ENCODE results near the gene ACOT11.
"Not testable (repeated sequence)": the region's sequence is repeated elsewhere in the genome, so short reads cannot be mapped to it uniquely, and the experiment has no call there.

The ACOT11 gene

DNA sequence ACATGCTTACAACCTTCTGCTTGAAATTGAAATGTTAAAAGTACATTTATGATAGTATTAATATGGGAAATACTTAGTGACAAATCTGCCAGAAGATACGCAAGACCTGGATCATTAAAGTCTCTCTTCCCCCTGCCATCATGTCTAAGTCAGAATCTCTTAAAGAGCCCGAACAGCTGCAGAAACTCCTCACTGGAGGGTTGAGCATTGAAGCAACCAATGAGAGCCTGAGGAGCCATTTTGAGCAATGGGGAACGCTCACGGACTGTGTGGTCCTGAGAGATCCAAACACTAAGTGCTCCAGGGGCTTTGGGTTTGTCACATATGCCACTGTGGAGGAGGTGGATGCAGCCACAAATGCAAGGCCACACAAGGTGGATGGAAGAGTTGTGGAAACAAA is 11.4 kb upstream of the ACOT11 start:
- not testable (repeated sequence) for DNase-seq (ENCODE audit: low read depth in 3 of 3, low spot score in 1 of 3)

DNA sequence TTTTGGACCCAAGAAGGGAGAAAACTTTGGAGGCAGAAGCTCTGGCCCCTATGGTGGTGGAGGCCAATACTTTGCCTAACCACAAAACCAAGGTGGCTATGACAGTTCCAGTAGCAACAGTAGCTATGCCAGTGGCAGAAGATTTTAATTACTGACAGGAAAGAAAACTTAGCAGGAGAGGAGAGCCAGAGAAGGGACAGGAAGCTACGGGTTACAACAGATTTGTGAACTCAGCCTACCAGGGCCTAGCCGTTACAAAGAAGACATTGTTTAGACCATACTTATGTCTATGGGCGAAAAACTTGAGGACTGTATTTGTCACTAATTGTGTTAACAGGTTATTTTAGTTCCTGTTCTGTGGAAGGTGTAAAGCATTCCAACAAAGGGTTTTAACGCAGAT is 10.4 kb upstream of the ACOT11 start:
- DNase-seq (ENCODE audit: low read depth in 3 of 3, low spot score in 1 of 3): no peak

DNA sequence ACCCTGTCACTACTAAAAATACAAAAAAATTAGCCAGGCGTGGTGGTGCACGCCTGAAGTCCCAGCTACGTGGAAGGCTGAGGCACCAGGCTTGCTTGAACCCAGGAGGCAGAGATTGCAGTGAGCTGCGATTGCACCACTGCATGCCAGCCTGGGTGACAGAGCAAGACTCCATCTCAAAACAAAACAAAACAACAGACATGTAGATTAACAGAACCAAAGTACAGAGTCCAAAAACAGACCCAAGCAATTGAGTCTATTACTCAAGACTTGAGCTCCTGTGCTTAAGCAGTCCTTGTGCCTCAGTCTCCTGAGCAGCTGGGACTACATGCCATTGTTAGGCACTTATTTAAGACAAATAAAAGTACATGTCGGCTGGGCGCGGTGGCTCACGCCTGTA is 9.5 kb upstream of the ACOT11 start:
- DNase-seq (ENCODE audit: low read depth in 3 of 3, low spot score in 1 of 3): no peak

GRCh38 chr1:54540582-54541295 is 7.3 kb upstream of the ACOT11 start:
- DNase-seq (ENCODE audit: low read depth in 3 of 3, low spot score in 1 of 3): no peak

DNA sequence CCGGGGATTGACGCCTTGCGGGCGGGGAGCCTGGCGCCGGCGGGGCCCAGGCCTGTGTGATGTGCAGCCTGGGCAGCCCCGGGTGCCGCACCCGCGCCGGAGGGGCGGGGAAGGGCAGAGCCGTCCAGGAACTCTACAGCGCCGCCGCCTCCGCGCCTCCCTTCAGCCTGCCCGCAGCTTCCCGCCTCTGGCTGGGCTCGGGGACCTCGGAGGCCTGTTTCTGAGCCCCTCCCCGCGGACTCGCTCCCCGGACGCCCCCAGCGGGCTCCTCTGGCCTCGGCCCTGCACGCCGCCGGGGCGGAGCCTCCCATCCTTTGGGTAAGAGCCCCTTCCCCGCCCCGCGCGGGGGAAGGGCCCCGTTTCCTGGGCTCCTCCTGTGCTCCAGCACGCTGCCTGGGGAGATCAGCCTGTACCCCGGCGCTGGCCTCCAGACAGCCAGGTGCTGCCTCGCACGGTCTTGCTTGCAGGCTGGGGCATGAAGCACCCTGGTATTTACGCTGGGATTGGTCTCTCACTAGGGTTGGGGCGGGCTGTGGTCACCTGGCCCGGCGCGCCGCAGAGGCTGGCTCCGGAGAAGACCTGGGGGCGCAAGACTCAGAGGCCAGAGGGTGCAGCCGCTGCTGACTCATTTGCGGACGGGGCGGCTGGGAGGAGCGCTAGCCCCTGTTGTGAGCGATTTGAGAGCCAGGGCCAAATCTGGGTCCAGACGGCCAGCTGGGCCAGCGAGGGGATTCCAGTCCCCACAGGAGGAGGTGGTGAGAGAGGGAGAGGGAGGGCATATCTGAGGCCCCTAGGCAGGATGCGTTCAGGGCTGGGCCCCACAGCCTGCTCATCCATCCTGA is 5.7 kb upstream of the ACOT11 start:
- DNase-seq (ENCODE audit: low read depth in 3 of 3, low spot score in 1 of 3): peak; percentile 4 to 39 (median 16)

GRCh38 chr1:54542962-54543539 is 5.0 kb upstream of the ACOT11 start:
- no peak for DNase-seq (ENCODE audit: low read depth in 3 of 3, low spot score in 1 of 3)

- no peak for DNase-seq (ENCODE audit: low read depth in 3 of 3, low spot score in 1 of 3)
Observed at GRCh38 chr1:54543729-54544496, 4.1 kb upstream of the ACOT11 start.

- no peak for DNase-seq (ENCODE audit: low read depth in 3 of 3, low spot score in 1 of 3)
Observed at GRCh38 chr1:54545916-54546635, 2.0 kb upstream of the ACOT11 start.

- no peak for DNase-seq (ENCODE audit: low read depth in 3 of 3, low spot score in 1 of 3)
Observed at GRCh38 chr1:54546651-54547401, 1.2 kb upstream of the ACOT11 start.

DNA sequence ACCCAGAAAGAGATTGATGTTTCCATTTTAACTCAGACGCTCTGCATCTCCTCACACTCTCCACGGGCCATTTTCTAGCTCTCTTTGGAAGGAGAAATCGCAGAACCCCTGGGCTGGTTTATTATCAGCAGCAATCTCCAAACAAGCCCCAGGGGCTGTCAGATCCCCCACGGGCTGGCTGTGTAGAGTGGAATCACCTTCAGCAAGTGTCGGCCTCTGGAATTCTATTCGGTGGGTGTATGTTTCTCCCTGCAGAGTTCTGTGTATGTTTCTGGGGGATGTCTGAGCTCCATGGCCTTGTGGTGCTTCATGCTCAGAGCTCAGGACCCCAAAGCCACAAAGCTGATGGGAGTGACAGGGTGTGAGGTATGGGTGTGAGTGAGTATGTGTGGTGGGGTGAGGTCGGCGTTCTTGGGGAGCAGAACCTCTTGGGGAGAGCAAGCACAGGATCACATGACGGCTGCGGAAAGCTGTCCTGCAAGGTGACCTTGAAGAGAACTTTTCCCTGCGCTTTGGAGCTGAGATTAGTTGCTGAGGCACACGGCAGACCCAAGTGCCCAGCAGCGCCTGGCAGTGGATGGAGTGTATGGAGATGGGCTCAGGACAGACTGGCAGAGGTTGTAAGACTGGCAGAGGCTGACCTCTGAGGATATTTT is 489 bp downstream of the ACOT11 start:
- no peak for DNase-seq (ENCODE audit: low read depth in 3 of 3, low spot score in 1 of 3)

DNA sequence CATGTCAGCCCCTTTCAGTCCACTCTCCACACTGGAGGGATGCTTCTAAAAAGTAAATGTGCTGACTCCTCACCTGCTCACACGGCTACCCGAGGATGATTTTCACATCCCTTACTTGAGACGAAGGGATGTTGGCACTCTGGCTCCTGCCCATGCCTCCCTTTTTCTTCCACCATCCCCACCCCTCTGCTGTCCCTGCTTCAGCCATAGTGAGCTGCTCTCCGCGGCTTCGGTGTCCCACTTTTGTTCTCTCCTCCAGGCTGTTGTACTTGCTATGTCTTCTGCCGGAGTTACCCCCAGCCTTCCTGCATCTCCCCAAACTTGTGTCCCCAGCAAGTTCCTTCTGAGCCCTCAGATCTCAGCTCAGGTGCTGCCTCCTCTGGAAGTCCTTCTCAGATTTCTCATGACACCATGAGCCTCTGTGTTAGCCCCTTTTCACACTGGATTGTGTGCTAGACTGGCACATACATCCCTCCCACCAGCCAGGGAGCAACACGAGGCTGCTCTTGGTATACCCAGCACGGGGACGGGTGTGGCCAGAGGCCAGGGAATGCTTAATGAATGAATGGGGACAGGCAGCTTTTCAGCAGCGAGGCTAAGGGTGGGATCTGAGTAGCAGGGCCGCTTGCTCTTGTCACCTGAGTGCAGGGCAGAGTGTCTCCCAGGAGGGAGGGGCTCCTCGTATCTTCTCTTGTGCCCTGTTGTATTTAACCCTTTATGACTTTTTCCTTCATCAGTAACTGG is 1.3 kb downstream of the ACOT11 start:
- no peak for DNase-seq (ENCODE audit: low read depth in 3 of 3, low spot score in 1 of 3)

- no peak for DNase-seq (ENCODE audit: low read depth in 3 of 3, low spot score in 1 of 3)
Observed at GRCh38 chr1:54551891-54552290, 3.9 kb downstream of the ACOT11 start.

DNA sequence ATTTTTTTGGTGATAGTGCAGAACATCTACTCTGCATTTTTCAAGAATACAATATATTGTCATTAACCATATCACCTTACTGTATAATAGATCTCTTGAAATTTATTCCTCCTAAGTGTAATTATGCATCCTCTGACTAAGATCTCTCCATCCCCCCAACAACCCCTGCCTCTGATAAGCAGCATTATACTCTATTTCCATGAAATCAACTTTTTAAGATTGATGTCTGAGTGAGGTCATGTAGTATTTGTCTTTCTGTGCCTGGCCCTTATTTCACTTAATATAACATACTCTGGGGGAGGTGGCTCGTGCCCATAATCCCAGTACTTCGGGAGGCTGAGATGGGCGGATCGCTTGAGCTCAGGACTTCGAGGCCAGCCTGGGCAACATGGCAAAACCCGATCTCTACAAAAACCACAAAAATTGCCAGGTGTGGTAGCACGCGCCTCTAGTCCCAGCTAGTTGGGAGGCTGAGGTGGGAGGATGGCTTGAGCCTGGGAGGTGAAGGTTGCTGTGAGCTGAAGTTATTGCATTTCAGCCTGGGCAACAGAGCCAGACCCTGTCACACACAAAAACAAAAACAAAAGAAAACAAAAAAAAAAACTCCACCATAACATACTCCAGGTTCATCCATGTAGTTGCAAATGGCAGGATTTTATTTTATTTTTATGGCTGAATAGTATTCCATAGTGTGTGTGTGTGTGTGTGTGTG is 5.7 kb downstream of the ACOT11 start:
- no peak for DNase-seq (ENCODE audit: low read depth in 3 of 3, low spot score in 1 of 3)

- DNase-seq (ENCODE audit: low read depth in 3 of 3, low spot score in 1 of 3): no peak
Observed at GRCh38 chr1:54556110-54556509, 8.1 kb downstream of the ACOT11 start.

- no peak for DNase-seq (ENCODE audit: low read depth in 3 of 3, low spot score in 1 of 3)
Observed at GRCh38 chr1:54557671-54558355, 9.8 kb downstream of the ACOT11 start.

DNA sequence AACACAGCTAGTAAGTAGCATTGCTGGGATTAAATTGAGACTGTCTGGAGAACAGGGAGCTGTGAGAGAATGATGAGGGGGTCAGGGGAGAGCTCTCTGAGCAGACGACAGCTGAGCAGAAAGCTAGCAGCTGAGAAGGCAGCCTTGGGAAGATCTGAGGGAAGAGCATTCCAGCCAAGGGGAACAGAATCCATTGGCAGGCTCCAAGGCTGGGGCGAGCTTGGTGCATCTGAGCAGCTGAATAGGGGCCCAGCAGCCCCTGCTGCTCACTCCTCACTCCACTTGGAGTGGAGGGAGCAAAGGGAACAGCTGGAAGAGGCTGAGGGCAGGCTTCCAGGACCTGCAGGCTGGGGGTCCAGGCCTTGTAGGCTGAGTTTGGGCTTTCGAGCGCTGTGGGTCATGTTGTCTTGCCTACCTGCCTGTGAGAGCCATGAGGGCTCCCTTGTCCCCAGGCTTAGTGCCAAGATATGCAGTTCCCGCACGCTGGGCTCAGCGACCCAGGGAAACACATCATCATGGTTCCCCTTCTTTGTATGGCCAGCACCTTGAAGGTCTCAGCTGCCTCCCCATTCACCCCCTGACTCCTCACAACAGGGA is 10.5 kb downstream of the ACOT11 start:
- DNase-seq (ENCODE audit: low read depth in 3 of 3, low spot score in 1 of 3): no peak

GRCh38 chr1:54559111-54559548 is 11.1 kb downstream of the ACOT11 start:
- DNase-seq (ENCODE audit: low read depth in 3 of 3, low spot score in 1 of 3): no peak
